Measurements from ENCODE around the gene ABHD15.
A peak's percentile ranks its signal among the peaks of the same experiment; 100 is the strongest.

Gene ABHD15

GRCh38 chr17:29581583-29582253 lies 14.9 kb upstream of the ABHD15 start:
- FAIRE-seq = no peak

DNA sequence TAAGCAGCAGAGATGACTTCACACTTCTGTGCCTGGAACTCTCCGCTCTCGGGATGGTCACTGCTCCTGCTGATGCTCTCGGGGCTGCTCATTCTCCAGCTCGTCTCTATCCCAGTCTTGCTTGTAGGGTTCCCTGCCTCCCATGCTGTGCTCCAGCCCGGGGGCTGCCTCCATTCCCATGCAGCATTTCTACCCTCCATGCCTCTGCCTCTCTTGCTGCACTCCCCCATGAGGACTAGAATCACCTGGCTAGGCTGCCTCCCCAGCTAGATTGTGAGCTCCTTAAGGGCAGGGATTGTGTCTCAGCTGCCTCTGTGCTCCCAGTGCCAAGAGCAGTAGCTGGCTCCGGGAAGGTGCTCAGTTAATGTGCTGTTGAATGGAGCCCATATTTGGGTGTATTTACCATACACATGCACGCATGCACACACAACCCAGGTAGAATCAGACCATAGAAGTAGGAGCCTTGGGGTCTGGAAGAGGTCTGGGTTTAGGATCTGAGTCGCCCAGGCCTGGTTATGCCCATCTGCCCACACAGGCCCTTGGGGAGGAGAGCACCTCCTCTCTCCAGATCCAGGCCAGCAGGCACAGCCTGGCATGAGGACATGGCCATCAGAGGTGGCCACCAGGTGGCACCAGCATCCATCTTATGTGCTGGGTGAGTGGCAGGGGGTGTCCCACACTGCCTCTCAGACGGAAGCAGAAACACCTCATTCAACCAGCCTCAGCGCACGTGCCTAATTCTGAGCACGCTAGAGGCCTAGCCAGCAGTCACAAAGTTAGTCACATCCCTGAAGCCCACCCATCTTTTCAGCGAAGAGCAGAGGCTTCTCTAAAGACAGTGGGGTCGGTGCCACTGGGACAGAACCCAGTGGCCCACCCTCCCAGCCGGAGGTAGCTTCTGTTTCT lies 13.3 kb upstream of the ABHD15 start:
- FAIRE-seq = peak; percentile 80

DNA sequence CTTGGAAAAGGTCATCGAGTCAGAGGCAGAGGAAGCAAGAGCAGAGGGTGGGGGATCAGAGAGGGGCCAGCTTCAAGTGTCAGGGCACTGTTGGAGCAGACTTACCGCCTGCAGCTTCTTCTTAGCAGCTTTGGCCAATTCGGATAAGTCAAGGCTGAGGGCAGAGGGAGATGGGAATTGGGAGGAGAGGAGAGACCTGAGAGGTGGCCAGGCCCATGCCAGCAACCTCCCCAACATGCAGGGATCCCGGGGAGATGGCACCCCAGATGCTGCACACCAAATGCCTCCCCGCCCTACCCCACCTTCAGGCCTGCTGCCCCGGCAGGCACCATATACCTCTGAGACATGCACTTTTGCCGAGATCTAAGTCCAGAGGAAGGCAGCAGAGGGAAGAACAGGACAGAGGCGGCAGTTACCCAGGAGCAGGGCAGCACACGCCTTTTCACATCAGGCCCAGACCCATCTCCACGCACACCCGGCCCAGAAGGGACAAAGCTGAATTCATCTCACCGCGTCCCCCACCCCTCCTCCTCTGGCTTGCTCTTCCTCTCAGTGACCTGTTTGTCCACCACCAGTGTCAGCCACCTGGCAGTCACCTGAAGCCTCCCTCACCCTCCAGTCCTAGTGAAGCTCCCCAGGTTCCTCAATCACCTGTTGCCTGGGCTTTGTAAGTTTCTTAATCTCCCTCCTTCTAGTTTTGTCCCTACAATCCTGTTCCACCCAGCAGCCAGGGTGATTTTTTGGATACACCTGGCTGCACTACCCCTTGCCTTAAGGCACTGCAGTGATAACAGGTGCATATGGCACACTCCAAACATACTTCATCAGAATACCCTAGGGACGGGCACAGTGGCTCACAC lies 12.0 kb upstream of the ABHD15 start:
- FAIRE-seq = no peak

DNA sequence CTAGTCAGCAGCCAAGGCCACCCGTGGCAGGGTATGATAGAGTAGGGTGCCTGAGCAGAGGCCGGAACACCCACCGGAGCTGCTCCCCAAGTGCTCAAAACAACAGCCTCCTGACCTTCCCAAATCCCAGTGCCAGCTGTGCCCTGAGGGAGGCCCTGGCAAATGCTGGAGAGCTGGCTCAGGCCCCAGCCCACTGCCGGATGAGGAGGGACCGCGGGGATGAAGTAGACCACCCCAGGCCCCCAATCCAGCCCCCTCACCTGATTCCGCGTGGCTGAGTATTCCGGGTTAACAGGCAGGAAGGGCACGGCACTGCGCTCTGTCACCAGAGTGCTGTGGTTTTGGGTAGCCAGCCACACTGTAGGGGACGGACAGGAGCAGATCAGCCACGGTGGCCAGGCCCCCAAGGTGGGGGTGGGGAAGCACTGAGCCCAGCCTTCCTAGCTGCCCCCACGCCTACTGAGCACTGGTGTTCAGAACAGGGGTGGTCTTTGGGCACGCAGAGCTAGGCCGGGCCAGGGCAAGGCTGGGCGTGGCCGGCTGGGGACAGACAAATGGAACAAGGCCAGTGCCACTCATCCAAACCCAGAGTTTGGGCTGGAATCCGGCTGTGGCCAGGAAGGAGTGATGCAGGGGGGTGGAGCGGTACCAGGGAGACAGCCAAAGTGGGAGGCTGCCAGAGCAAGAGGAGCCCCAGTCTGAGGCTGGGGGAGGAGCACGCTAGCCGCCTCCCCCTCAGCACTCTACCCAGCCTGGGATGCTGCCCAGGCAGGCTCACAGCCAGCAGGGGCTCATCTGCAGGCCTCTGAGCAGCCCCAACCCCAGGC lies 10.8 kb upstream of the ABHD15 start:
- FAIRE-seq = no peak

- no peak for FAIRE-seq
Observed at GRCh38 chr17:29577001-29577370, 10.1 kb upstream of the ABHD15 start.

DNA sequence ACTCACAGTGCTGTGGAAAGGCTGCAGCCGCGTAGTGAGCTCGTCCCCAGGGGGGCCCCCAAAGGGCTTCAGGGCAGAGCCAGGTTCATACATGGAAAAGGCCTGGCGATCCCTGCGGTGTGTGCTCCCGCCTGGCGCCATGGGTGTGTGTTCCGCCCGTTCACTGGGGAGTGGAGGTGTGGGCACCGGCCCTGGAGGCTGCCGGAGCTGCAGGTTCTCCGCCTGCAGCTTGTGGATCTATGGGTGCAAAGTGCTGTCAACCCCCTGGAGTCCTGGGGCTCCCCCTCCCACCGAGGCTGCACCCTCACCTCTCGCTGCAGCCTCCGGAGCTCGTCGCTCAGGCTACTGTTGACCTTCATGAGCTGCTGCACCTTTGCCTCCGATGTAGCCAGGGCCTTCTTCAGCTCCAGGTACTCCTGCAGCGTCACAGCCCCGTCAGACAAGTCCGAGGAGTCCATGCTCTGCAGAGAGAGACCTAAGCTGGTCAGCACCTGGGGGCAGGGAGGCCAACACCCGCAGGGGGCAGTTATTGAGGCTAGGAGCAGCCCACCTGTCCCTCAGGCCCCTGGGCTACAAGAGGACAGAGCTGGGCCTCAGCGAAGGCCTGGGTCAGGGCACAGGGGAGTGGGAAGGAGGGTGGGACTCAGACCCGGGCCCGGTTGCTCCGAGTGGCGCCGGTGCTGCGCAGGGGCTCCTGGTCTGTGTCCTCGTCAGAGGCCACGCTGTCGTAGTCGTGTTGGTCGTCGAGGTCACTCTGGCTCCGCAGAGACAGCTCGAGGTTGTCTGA lies 9.6 kb upstream of the ABHD15 start:
- no peak for FAIRE-seq

- FAIRE-seq = no peak
Observed at GRCh38 chr17:29575511-29576213, 8.8 kb upstream of the ABHD15 start.

DNA sequence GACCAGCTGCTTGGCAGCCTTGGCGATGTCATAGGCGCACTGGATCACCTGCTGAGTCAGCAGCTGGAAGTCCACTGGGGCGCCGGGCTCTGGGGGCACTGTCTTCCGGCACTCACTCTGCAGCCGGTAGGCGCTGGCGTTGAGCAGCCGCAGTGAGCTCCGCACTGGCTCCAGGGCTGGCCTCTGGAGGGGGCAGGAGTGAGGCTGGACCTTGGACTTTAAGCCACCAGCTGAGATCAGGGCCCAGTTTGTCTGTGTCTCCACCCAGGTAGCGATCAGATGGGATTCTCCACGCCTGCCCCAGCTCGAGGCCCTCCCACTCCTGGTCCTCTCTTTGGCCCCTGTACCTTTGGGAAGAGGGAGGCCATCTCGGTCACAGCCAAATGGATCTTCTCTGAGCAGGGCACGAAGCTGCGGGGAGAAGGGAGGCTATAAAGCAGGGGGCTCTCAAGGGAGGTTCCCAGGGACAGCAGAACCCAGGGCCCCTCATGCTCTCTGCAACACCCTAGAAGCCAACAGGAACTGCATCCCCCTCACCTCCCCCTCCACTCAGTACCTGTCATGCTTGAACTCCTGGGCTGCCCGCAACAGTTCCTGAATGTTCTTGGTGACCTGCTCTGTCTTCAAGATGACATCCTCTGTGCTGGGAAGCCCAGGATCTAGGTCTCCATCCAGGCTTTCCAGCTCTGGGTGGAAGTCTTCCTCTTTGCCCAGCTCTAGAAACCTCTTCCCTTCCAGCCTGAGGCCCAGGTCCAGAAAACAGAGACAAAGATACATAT lies 8.1 kb upstream of the ABHD15 start:
- no peak for FAIRE-seq

GRCh38 chr17:29573871-29574731 lies 7.3 kb upstream of the ABHD15 start:
- FAIRE-seq = no peak

- FAIRE-seq = no peak
Observed at GRCh38 chr17:29573558-29573869, 6.7 kb upstream of the ABHD15 start.

DNA sequence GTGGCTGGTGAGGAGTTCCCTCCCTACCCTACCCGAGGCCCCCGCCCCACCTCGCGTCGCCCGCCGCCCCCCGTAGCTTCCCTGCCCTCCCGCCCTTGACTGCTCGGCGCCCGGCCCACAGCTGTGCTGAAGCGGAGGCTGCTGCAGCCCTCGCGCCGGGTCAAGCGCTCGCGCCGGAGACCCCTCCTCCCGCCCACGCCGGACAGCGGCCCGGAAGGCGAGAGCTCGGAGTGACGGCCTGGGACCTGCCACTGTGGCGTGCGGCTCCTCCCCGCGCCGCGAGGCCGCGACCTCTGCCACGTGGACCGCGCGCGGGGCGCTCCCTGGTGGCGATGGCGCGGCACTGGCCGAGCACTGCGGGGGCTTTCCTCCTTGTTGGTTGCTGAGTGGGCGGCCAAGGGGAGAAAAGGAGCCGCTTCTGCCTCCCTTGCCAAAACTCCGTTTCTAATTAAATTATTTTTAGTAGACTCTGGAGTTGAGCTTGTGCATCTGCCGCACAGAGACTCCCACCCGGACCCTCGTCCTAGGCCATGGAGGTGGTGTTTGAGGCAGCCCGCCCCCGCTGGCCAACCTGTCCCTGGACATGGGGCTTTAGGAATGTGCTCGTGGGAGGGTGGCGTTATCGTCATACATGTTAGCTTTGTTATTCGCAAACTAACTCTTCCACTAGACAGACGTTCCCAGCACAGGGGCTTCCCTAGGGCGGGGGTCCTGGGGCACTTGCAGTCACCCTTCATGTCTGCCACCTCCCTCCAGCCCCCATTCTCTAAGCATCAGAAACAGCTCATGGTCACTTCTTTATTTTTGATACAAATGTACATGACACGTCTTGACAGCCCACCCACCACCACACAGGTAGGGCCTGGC lies 6.1 kb upstream of the ABHD15 start:
- no peak for FAIRE-seq

DNA sequence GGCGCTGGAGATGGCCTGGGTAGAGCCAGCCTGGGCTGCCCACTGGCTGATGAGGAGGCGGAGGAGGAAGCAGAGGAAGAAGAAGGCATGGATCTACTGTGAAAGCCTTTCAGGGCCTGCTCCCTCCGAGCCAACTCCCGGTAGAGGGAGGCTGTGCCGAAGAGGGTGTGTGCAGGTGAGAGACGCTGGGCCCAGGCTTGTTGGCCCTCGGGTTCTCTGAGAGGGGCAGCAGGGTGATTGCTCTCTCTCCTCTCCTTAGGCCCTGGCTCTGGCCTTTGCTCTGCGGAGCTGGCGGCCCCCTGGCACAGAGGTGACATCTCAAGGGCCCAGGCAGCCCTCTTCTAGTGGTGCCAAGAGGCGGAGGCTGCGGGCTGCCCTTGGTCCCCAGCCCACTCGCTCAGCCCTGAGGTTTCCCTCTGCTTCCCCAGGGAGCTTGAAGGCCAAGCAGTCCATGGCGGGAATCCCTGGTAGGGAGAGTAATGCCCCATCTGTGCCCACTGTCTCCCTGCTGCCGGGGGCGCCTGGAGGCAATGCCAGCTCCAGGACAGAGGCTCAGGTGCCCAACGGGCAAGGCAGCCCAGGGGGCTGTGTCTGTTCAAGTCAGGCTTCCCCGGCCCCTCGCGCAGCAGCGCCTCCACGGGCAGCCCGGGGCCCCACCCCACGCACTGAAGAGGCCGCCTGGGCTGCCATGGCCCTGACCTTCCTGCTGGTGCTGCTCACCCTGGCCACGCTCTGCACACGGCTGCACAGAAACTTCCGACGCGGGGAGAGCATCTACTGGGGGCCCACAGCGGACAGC lies 5.2 kb upstream of the ABHD15 start:
- FAIRE-seq = no peak

- FAIRE-seq = no peak
Observed at GRCh38 chr17:29571486-29571882, 4.6 kb upstream of the ABHD15 start.

- FAIRE-seq = no peak
Observed at GRCh38 chr17:29570521-29570920, 3.7 kb upstream of the ABHD15 start.

GRCh38 chr17:29569245-29569950 lies 2.6 kb upstream of the ABHD15 start:
- no peak for FAIRE-seq

GRCh38 chr17:29568331-29569244 lies 1.8 kb upstream of the ABHD15 start, which contains the start of gene TP53I13:
TP53I13 (plus strand) TSS chr17:29568701; CDS start chr17:29568759, 58 bp downstream.
- FAIRE-seq = no peak

Measured in G401.6 (cell line).